KMS-11 (cell line): ENCODE measurements around the gene RSPRY1.
"Not testable (repeated sequence)": the region's sequence is repeated elsewhere in the genome, so short reads cannot be mapped to it uniquely, and the experiment has no call there.

ENCODE experiments used
- H2AFZ ChIP-seq: fragments of 200-600 bp; sonication (generic); 2 replicates; pipeline ENCODE4 v1.6.1; 2016; ENCODE audit warnings: antibody characterized with exemption, mixed run types, low read depth
- H3K27ac ChIP-seq: fragments of 200-600 bp; sonication (generic); 2 replicates; pipeline ENCODE4 v1.6.1; 2016; ENCODE audit warnings: mild to moderate bottlenecking, mixed run types
- H3K27me3 ChIP-seq: fragments of 200-600 bp; sonication (generic); 2 replicates; pipeline ENCODE4 v1.6.1; 2017; ENCODE audit warnings: mild to moderate bottlenecking, low read depth, mixed run types, moderate library complexity; ENCODE audit not compliant: insufficient read depth
- H3K36me3 ChIP-seq: fragments of 200-600 bp; sonication (generic); 2 replicates; pipeline ENCODE4 v1.6.1; 2017; ENCODE audit warnings: mild to moderate bottlenecking, mixed run types; ENCODE audit not compliant: insufficient read depth
- H3K4me1 ChIP-seq: fragments of 200-600 bp; sonication (generic); 2 replicates; pipeline ENCODE4 v1.6.1; 2016; ENCODE audit warnings: mild to moderate bottlenecking, low read depth, mixed run types; ENCODE audit not compliant: poor library complexity, severe bottlenecking
- H3K4me2 ChIP-seq: fragments of 200-600 bp; sonication (generic); 2 replicates; pipeline ENCODE4 v1.7.0; 2016; ENCODE audit warnings: mild to moderate bottlenecking, mixed run types
- H3K4me3 ChIP-seq: fragments of 200-600 bp; sonication (generic); IDR thresholded peaks from 2 replicates; pipeline ENCODE4 v1.6.1; 2017; ENCODE audit warnings: low read depth, low read length, mixed read lengths; ENCODE audit not compliant: insufficient read depth
- H3K79me2 ChIP-seq: fragments of 200-600 bp; sonication (generic); 2 replicates; pipeline ENCODE4 v1.6.1; 2016; ENCODE audit warnings: low read depth, mixed run types; ENCODE audit not compliant: insufficient read depth
- H3K9ac ChIP-seq: fragments of 200-600 bp; sonication (generic); 2 replicates; pipeline ENCODE4 v1.6.1; 2016; ENCODE audit warnings: mild to moderate bottlenecking, mixed run types
- H4K20me1 ChIP-seq: fragments of 200-600 bp; sonication (generic); 2 replicates; pipeline ENCODE4 v1.6.1; 2016; ENCODE audit warnings: mild to moderate bottlenecking, mixed run types; ENCODE audit not compliant: insufficient read depth
- CTCF ChIP-seq: fragments of 200-600 bp; sonication (generic); conservative IDR thresholded peaks from 2 replicates; pipeline ENCODE4 v1.6.1; 2017; ENCODE audit warnings: low read depth, mild to moderate bottlenecking, antibody characterized with exemption, low read length, moderate library complexity, mixed read lengths

The RSPRY1 gene

GRCh38 chr16:57188711-57189002 is 2.5 kb downstream of the RSPRY1 start:
- peak overlapping the region; percentile 91; the same call in 1 of the 2 replicates for H3K4me2 ChIP-seq
- H3K27me3 ChIP-seq = no peaks in the 10 kb centered on the region
- H3K4me3 ChIP-seq = no peak overlapping the region
- no peaks in the 10 kb centered on the region for H3K36me3 ChIP-seq
- no peak overlapping the region for H3K27ac ChIP-seq
- no peak overlapping the region for H3K9ac ChIP-seq
- H4K20me1 ChIP-seq = no peaks in the 10 kb centered on the region
- H3K4me1 ChIP-seq = peaks cover 56% of the 10 kb centered on the region
- peaks cover 74% of the 10 kb centered on the region for H3K79me2 ChIP-seq
- H2AFZ ChIP-seq = no peak overlapping the region
- no peak for TF ChIP-seq CTCF

- H3K4me3 ChIP-seq, H3K4me2 ChIP-seq, H3K27me3 ChIP-seq, H3K27ac ChIP-seq, H3K36me3 ChIP-seq, H3K9ac ChIP-seq, H4K20me1 ChIP-seq, H2AFZ ChIP-seq: not testable (repeated sequence)
- peaks cover 56% of the 10 kb centered on the region for H3K4me1 ChIP-seq
- peaks cover 74% of the 10 kb centered on the region for H3K79me2 ChIP-seq
These were observed 3.4 kb downstream of the RSPRY1 start for GRCh38 chr16:57189527-57189926.

- Histone ChIP-seq H3K79me2 (peaks cover 74% of the 10 kb centered on the region), H3K4me1 (peaks cover 58% of the 10 kb centered on the region), H3K27me3 (no peaks in the 10 kb centered on the region), H3K4me2 (no peak overlapping the region), H4K20me1 (no peaks in the 10 kb centered on the region), H2AFZ (no peak overlapping the region), H3K36me3 (no peaks in the 10 kb centered on the region), H3K9ac (no peak overlapping the region), H3K4me3 (no peak overlapping the region), H3K27ac (no peak overlapping the region)
- TF ChIP-seq CTCF = no peak
These were observed 4.0 kb downstream of the RSPRY1 start for GRCh38 chr16:57190136-57190535.

- Histone ChIP-seq H4K20me1 (no peaks in the 10 kb centered on the region), H3K79me2 (peaks cover 74% of the 10 kb centered on the region), H2AFZ (no peak overlapping the region), H3K36me3 (no peaks in the 10 kb centered on the region), H3K27ac (no peak overlapping the region), H3K27me3 (no peaks in the 10 kb centered on the region), H3K4me1 (peaks cover 60% of the 10 kb centered on the region), H3K4me2 (no peak overlapping the region), H3K9ac (no peak overlapping the region), H3K4me3 (no peak overlapping the region)
- no peak for TF ChIP-seq CTCF
These were observed 5.0 kb downstream of the RSPRY1 start for GRCh38 chr16:57191056-57191571.

- Histone ChIP-seq H3K4me1 (peaks cover 60% of the 10 kb centered on the region), H3K27ac (no peak overlapping the region), H3K79me2 (peaks cover 71% of the 10 kb centered on the region), H3K4me3 (no peak overlapping the region), H3K36me3 (no peaks in the 10 kb centered on the region), H3K9ac (no peak overlapping the region), H2AFZ (no peak overlapping the region), H4K20me1 (no peaks in the 10 kb centered on the region), H3K27me3 (no peaks in the 10 kb centered on the region), H3K4me2 (0 out of 2 replicates have a peak overlapping the region, but pooled peaks have one; percentile 81)
- no peak for TF ChIP-seq CTCF
These were observed 6.0 kb downstream of the RSPRY1 start for GRCh38 chr16:57192146-57192545.
